ENCODE measurements around the gene SLC29A2. TPM values are rescaled to one million over a fixed set of nuclear protein-coding genes. Genes with fewer than 3 reads are reported as not detected.

Gene SLC29A2
- total and polyA plus RNA-seq, 2 donors (not counting 1 experiment from before 2014, with no cell fraction given), result 16.2 to 18.5 TPM

DNA sequence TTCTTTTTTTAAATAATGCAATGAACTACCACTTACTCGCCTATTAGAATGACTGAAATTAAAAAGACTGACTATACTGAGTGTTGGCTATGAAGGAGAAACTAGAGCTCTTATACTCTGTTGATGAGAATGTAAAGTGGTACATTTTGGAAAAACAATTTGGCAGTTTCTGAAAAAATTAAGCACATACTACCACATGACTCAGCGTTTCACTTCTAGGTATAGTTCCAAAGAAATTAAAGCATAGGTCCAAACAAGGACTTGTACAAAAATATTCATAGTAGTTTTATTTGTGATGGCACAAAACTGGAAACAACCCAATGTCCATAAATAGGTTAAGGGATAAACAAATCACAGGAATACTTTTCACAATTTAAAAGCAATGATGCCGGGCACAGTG is 22.4 kb upstream of the SLC29A2 start:
- ChIA-PET POLR2A (no interaction called here), CTCF (interaction anchor here (1.0 to 1.6 kb wide), 2 partner anchors 11 to 83 kb away, joined by 3 to 7 read pairs; no protein-coding TSS in a partner anchor)
- H3K27ac Mint-ChIP-seq, result no peak overlapping the region
- no peak overlapping the region for H3K4me3 Mint-ChIP-seq
- WGBS (ENCODE audit: insufficient coverage), result 100% methylated on average over 1 of the region's 3 CpGs
- Histone ChIP-seq H3K4me2 (replicated peaks; ENCODE audit: low read depth, low read length, poor library complexity, severe bottlenecking) (no peak overlapping the region), H3K9ac (ENCODE audit: low read length) (no peak overlapping the region), H3K27ac (ENCODE audit: low read length in 2 of 2) (no peak overlapping the region), H3K4me1 (ENCODE audit: control insufficient read depth in 2 of 2, insufficient read depth in 2 of 2, low read length in 2 of 2) (peaks cover 0 to 4% of the 10 kb centered on the region in 2 donors), H3K9me3 (ENCODE audit: control extremely low read depth in 1 of 3, control insufficient read depth in 2 of 3, insufficient read depth in 1 of 3, low read length in 2 of 3) (no peaks in the 10 kb centered on the region), H3K27me3 (replicated peaks in 1 of 4; ENCODE audit: control extremely low read depth in 1 of 4, control insufficient read depth in 3 of 4, insufficient read depth in 4 of 4, low read length in 3 of 4) (peaks cover 0 to 2% (median 0%) of the 10 kb centered on the region in 4 experiments), H3K36me3 (replicated peaks in 1 of 2; ENCODE audit: control extremely low read depth in 1 of 2, control insufficient read depth in 1 of 2, extremely low read depth in 1 of 2, insufficient read depth in 2 of 2, low read length in 1 of 2) (no peaks in the 10 kb centered on the region), H3K79me2 (ENCODE audit: control insufficient read depth, insufficient read depth, low read length) (no peaks in the 10 kb centered on the region), H3K4me3 (ENCODE audit: control extremely low read depth in 1 of 5, extremely low read depth in 1 of 5, insufficient read depth in 1 of 5, low read depth in 2 of 5, low read length in 4 of 5) (no peak overlapping the region), H4K20me1 (ENCODE audit: control insufficient read depth, insufficient read depth, low read length, poor library complexity, severe bottlenecking) (no peaks in the 10 kb centered on the region), H2AFZ (ENCODE audit: insufficient read depth, low read depth, low read length, poor library complexity, severe bottlenecking) (no peak overlapping the region)
- H3K27me3 Mint-ChIP-seq, result peaks cover 20% of the 10 kb centered on the region
- TF ChIP-seq CTCF (IDR thresholded peaks at IDR 0.05) (no peak), EZH2 (IDR thresholded peaks at IDR 0.05; ENCODE audit: borderline replicate concordance, insufficient read depth, low read depth, low read length, poor library complexity, severe bottlenecking) (no peak)
- no peaks in the 10 kb centered on the region for H3K9me3 Mint-ChIP-seq (ENCODE audit: insufficient read depth)
- peaks cover 5% of the 10 kb centered on the region for H3K4me1 Mint-ChIP-seq
- no peak for DNase-seq
- ATAC-seq (ENCODE audit: low read depth), result no peak
- intact Hi-C loops (cut with micrococcal nuclease), result no loop called here

- ATAC-seq (ENCODE audit: low read depth) (peak; percentile 49), DNase-seq (no peak)
- Mint-ChIP-seq H3K27ac (no peak overlapping the region), H3K4me1 (peaks cover 7% of the 10 kb centered on the region), H3K4me3 (no peak overlapping the region), H3K9me3 (ENCODE audit: insufficient read depth) (no peaks in the 10 kb centered on the region), H3K27me3 (peaks cover 16% of the 10 kb centered on the region)
- intact Hi-C loops (cut with micrococcal nuclease), result no loop called here
- no CpG with 5 or more reads among the region's 6 CpGs for WGBS (ENCODE audit: insufficient coverage)
- H3K27ac ChIP-seq (ENCODE audit: low read length in 2 of 2), result peak overlapping the region in 1 of 2 donors; percentile 38
- ChIA-PET POLR2A (no interaction called here), CTCF (interaction anchor here (3.9 kb wide), 2 partner anchors 46 to 80 kb away, joined by 15 to 62 read pairs; partner anchors contain the start of gene BRMS1)
- peaks cover 2 to 7% of the 10 kb centered on the region in 2 donors for H3K4me1 ChIP-seq (ENCODE audit: control insufficient read depth in 2 of 2, insufficient read depth in 2 of 2, low read length in 2 of 2)
- no peak overlapping the region for H3K9ac ChIP-seq (ENCODE audit: low read length)
- H3K9me3 ChIP-seq (ENCODE audit: control extremely low read depth in 1 of 3, control insufficient read depth in 2 of 3, insufficient read depth in 1 of 3, low read length in 2 of 3), result no peaks in the 10 kb centered on the region
- H3K79me2 ChIP-seq (ENCODE audit: control insufficient read depth, insufficient read depth, low read length), result no peaks in the 10 kb centered on the region
- no peak overlapping the region for H2AFZ ChIP-seq (ENCODE audit: insufficient read depth, low read depth, low read length, poor library complexity, severe bottlenecking)
- peaks cover 0 to 1% (median 0%) of the 10 kb centered on the region in 4 experiments for H3K27me3 ChIP-seq (replicated peaks in 1 of 4; ENCODE audit: control extremely low read depth in 1 of 4, control insufficient read depth in 3 of 4, insufficient read depth in 4 of 4, low read length in 3 of 4)
- TF ChIP-seq EZH2 (IDR thresholded peaks at IDR 0.05; ENCODE audit: borderline replicate concordance, insufficient read depth, low read depth, low read length, poor library complexity, severe bottlenecking) (no peak), CTCF (IDR thresholded peaks at IDR 0.05) (no peak)
- no peaks in the 10 kb centered on the region for H3K36me3 ChIP-seq (replicated peaks in 1 of 2; ENCODE audit: control extremely low read depth in 1 of 2, control insufficient read depth in 1 of 2, extremely low read depth in 1 of 2, insufficient read depth in 2 of 2, low read length in 1 of 2)
- H4K20me1 ChIP-seq (ENCODE audit: control insufficient read depth, insufficient read depth, low read length, poor library complexity, severe bottlenecking), result no peaks in the 10 kb centered on the region
- H3K4me3 ChIP-seq (ENCODE audit: control extremely low read depth in 1 of 5, extremely low read depth in 1 of 5, insufficient read depth in 1 of 5, low read depth in 2 of 5, low read length in 4 of 5), result no peak overlapping the region
- H3K4me2 ChIP-seq (replicated peaks; ENCODE audit: low read depth, low read length, poor library complexity, severe bottlenecking), result no peak overlapping the region
Measured at GRCh38 chr11:66391322-66391721, 19.8 kb upstream of the SLC29A2 start.

Data from B cell (primary cell).